Renal pelvis (tissue), 4 donors: ENCODE data around the gene PRPH. TPM values are rescaled to one million over a fixed set of nuclear protein-coding genes. Genes with fewer than 3 reads are reported as not detected.
A peak's percentile ranks its signal among the peaks of the same experiment; 100 is the strongest.
"Not testable (repeated sequence)": the region's sequence is repeated elsewhere in the genome, so short reads cannot be mapped to it uniquely, and the experiment has no call there.

Experiments
- DNase-seq: peaks from one replicate; pipeline ENCODE4 v3.0.0-alpha.2; 2013
- polyA plus RNA-seq, 3 donors: library from polyadenylated mRNA; unstranded; fragments of 120-200 nt; gene quantifications; one replicate each; pipeline ENCODE4 v1.2.1, GENCODE V29; 2013; ENCODE audit not compliant: insufficient read length in 3 of 3

The PRPH gene
- polyA plus RNA-seq, 3 donors, result 0.30 to 0.56 (median 0.47) TPM

DNA sequence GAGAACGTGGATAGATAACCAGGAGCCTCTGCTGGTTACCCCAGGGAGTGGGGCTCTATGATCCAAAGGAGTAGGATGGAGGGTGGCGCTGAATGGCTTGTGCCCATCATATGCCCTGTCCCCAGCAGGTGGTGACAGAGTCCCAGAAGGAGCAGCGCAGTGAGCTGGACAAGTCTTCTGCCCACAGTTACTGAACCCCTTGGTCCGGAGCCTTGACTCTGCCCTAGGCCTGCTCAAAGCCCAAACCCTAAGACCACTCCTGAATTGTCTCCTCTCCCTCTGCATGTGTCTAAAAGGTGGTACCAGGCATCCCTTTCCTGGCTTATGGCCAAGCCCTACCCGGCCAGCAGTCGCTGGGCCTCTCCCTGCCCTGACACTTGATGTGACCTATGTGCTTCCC, 3.2 kb downstream of the PRPH start:
- DNase-seq, result no peak

DNA sequence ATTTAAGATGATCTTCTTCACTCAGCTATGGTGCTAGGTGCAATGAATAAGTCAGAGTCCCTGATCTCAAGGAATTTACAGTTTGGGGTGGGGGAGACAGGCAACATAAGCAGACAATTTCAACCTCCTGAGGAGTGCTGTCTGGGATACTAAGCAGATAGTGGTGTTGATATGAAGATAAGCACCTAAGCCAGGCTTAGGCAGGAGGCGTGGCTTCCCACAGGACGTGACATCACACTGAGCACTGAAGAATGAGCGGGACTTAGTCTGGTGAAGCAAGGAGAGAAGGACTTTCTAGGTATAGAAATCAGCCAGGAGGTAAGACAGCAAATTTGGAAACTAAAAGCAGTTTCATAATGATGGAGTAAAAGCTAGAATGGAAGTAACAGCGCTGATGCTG, 6.8 kb downstream of the PRPH start:
- DNase-seq, result no peak

DNA sequence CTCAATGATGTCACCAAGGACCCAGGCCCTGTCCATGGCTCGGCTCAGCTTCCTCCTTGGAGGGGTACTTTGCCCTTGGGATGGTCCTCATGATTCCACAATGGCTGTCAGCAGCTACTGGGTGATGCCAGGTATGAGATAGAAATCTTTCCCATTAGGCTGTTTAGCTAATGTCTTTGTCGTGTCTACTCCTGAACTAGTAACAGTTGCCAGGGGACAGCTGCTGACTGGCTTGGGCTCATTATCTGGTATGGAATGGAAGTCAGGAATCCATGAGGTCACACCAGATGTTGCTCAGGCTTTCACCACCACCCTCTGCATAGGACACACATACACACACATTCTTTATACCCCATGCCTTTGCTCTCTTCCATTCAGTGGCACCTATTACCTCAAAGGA, 9.2 kb downstream of the PRPH start:
- DNase-seq, result no peak

DNA sequence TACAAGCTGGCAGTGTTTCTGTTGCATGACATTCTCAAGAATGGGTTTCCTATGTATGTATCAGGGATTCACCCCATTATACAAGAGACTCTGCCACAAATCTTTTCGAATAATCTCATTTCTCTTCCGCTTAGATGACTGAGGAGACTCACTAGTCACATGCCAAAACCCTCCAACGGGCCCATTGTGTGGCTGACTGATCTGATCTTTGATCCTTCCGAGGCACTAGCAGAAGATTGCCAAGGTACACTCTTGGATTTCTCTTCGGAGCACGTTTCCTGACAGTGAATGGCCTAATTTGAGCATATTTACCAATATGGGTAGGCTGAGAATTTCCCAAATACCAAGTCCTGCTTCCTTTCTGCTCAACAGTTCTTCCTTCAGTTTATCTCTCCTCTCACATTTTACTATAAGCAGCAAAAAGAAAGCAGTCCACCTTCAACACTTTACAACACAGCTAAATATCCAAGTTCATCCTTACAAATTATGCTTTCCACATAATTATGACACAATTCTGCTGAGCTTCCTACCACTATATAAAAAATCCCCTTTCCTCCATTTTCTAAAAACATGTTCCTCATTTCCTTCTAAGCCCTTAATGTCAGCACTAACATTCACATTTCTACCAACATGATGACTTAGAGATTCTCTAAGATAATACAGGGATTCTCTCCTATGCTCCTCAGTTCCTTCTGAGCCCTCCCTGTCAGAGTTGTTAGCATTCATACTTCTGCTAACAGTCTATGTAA, 11.0 kb downstream of the PRPH start:
- DNase-seq, result no peak

- DNase-seq, result no peak
Measured at GRCh38 chr12:49309386-49309785, 14.4 kb downstream of the PRPH start.

GRCh38 chr12:49310451-49311000, 15.6 kb downstream of the PRPH start:
- DNase-seq, result not testable (repeated sequence)

DNA sequence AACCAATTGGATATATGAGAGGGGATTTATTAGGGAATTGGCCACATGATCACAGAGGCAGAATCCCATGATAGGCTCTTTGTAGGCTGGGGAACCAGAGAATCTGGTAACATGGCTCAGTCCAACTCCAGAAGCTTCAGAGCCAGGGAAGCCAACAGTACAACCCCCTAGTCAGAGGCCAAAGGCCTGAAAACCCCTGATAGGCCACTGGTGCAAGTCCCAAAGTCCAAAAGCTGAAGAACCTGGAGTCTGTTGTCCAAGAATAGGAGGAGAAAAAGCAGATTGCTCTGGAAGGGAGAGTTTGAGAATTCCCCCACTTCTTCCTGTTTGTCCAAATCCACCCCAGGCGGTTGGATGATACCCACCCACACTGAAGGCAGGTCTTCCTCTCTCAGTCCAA, 19.9 kb downstream of the PRPH start:
- DNase-seq, result no peak

DNA sequence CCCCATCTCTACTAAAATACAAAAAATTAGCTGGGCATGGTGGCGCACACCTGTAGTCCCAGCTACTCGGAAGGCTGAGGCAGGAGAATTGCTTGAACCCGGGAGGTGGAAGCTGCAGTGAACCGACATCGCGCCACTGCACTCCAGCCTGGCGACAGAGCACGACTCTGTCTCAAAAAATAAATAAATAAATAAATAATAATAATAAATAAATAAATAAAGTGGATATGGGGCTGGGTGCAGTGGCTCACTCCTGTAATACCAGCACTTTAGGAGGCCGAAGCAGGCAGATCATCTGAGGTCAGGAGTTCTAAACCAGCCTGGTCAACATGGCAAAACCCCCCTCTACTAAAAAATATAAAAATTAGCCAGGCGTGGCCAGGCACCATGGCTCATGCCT, 22.2 kb downstream of the PRPH start:
- DNase-seq, result not testable (repeated sequence)

DNA sequence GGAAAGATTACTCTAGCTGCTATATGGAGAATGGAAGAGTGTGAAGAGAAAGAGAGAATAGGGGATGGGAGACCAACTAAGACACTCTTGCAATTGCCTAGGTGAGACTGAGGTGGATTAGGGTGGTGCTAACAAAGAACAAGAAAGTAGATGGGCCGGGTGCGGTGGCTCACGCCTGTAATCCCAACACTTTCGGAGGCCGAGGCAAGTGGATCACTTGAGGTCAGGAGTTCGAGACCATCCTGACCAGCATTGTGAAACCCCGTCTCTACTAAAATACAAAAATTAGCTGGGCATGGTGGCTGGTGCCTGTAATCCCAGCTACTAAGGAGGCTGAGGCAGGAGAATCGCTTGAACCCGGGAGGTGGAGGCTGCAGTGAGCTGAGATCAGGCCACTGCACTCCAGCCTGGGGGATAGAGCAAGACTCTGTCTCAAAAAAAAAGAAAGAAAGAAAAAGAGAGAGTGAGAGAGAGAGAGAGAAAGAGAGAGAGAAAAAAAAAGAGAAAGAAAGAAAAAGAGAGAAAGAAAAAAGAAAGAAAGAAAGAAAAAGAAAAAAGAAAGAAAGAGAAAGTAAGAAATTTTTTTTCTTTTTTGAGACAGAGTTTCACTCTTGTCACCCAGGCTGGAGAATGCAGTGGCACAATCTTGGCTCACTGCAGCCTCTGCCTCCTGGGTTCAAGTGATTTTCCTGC, 25.6 kb downstream of the PRPH start:
- not testable (repeated sequence) for DNase-seq

DNA sequence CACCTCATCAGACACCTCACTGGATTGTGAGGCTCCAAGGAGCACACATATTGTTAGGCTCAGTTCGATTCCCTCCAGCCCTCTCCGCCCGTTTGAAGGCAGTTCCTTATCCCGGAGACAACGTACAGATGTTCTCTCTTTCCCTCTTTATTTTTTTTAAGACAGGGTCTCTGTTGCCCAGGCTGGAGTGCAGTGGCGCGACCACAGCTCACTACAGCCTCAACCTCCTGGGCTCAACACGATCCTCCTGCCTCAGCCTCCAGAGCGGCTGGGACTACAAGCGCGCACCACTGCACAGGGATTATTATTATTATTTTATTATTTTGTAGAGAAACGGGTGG, 27.4 kb downstream of the PRPH start:
- DNase-seq, result no peak

- peak; percentile 99 for DNase-seq
Measured at GRCh38 chr12:49322708-49323523, 28.0 kb downstream of the PRPH start, which contains the start of gene TROAP. TROAP (plus strand) TSS chr12:49323255; CDS start chr12:49323609, 354 bp downstream.

- DNase-seq, result no peak
Measured at GRCh38 chr12:49323524-49324097, 28.7 kb downstream of the PRPH start.

GRCh38 chr12:49325606-49326005, 30.7 kb downstream of the PRPH start:
- DNase-seq, result no peak

DNA sequence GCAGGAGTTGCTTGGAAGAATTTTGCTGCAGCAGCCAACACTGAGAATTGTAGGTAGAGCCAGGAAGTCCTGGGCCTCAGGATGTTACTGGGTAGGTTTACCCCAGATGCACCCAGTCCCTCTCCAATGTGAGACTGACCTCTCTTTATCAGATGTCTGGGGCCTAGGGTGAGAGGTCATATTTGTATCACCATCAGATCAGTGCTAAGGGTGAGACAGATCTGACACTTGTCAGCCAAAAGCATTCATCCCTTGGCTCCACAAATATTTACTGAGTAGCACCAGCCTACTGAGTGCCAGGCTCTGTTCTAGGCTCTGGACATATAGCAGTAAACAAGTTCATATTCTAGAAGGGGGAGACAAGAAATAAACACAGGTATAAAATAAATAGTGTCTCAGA, 32.4 kb downstream of the PRPH start:
- DNase-seq, result no peak

DNA sequence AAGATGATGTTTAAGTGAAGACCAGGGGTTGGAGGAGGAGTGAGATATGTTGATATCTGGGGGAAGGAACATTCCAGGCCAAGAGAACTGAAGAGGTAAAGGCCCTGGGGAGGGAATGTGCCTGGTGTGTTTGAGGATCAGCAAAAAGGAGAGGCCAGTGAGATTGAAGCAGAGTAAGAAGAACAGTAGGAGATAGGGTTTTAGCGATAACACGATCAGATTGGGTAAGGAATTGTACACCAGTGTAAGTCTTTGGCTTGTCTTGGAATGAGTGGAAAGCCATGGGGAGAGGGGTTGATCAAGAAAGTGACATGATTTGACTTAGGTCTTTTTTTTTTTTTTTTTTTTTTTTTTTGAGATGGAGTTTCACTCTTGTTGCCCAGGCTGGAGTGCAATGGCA, 32.9 kb downstream of the PRPH start:
- no peak for DNase-seq

GRCh38 chr12:49328816-49329215, 33.9 kb downstream of the PRPH start:
- no peak for DNase-seq

- DNase-seq, result no peak
Measured at GRCh38 chr12:49330032-49330619, 35.2 kb downstream of the PRPH start.

DNA sequence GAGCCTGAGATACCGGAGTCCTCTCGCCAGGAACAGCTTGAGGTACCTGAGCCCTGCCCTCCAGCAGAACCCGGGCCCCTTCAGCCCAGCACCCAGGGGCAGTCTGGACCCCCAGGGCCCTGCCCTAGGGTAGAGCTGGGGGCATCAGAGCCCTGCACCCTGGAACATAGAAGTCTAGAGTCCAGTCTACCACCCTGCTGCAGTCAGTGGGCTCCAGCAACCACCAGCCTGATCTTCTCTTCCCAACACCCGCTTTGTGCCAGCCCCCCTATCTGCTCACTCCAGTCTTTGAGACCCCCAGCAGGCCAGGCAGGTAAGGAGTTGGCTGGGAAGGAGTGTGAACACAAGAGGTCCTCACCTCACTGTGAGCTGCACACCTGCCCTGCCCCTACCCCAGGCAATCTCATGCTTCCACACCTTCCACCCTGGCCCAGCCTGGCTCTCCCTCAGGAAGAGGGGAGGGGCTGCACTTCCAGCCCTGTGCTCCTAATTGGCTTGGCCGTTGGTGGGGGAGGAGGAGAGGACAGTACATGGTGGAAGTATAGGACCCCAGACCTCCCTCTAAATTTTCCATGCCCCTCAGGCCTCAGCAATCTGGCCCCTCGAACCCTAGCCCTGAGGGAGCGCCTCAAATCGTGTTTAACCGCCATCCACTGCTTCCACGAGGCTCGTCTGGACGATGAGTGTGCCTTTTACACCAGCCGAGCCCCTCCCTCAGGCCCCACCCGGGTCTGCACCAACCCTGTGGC, 35.9 kb downstream of the PRPH start:
- DNase-seq, result no peak

DNA sequence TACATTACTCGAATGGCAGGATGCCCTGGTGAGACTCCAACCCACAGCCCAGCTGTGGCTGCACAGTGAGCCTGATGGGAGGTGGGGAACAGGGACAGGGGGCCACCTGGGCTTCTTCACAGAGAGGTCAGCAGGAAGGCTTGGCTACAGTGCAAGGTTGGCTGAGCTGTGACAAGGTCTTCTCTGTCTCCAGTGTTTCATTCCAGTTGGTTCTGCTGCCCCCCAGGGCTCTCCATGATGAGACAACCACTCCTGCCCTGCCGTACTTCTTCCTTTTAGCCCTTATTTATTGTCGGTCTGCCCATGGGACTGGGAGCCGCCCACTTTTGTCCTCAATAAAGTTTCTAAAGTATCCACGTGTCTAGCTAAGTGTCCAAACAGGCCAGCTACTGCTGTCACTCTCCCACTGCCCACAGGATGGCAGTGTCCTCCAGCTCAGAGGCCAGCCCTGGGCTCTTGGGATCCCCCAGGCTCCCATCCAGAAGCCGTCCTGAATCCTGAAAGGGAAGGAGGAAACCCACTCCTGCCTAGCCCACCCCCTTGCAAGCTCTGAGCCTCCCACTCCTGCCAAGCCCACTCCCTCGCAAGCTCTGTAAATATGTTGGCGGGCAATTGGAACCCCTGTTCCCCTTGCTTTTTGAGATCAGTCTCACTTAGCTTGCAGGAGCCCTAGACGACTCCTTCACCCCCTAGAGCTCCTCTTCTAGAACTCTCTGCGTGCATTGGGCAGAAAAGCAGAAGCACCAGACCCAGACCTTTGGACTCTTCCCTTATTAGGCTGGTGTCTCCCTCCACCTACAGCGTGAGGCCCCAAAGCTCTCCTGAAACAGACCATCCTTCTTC, 36.7 kb downstream of the PRPH start:
- no peak for DNase-seq

DNA sequence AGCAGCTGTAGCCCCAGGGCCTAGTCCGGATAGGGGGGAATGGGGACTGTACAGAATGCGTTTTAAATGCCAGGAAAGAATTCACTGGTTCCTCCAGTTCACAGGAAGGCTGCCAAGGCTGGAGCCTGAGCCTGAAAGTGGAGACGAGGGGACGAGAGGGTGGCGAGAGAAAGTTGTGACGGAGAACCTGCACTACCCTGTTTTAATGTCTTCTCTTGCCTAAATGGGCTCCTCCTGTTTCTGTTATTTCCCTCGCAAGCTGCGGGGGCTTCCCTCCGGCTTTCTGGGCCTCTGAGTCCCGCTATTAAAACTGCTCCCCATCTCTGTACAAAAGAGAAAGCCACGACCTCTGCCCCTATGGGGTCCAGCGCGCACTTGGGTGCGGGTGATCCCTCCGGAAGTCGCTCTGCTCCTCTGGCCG, 37.5 kb downstream of the PRPH start:
- DNase-seq, result no peak
